ENCODE measurements around the gene CTXN1.
"Not testable (repeated sequence)": the region's sequence is repeated elsewhere in the genome, so short reads cannot be mapped to it uniquely, and the experiment has no call there.

Gene CTXN1

GRCh38 chr19:7926021-7926726 lies at the start of gene CTXN1:
Gene CTXN1 (minus strand): TSS chr19:7926135. CDS start chr19:7925538, 597 bp downstream.
- DNase-seq (ENCODE audit: low read depth in 2 of 2), result peak; percentile 47 to 61

GRCh38 chr19:7975037-7975436 lies 49.1 kb upstream of the CTXN1 start:
- no peak for DNase-seq (ENCODE audit: low read depth in 2 of 2)

- DNase-seq (ENCODE audit: low read depth in 2 of 2), result no peak
These were observed 47.9 kb upstream of the CTXN1 start for GRCh38 chr19:7973883-7974282.

GRCh38 chr19:7971553-7972520 lies 45.9 kb upstream of the CTXN1 start:
- no peak for DNase-seq (ENCODE audit: low read depth in 2 of 2)

- no peak for DNase-seq (ENCODE audit: low read depth in 2 of 2)
These were observed 44.9 kb upstream of the CTXN1 start for GRCh38 chr19:7970716-7971448.

- DNase-seq (ENCODE audit: low read depth in 2 of 2), result no peak
These were observed 43.6 kb upstream of the CTXN1 start for GRCh38 chr19:7969555-7969939.

- DNase-seq (ENCODE audit: low read depth in 2 of 2), result no peak
These were observed 43.0 kb upstream of the CTXN1 start for GRCh38 chr19:7968796-7969554.

- no peak for DNase-seq (ENCODE audit: low read depth in 2 of 2)
These were observed 42.3 kb upstream of the CTXN1 start for GRCh38 chr19:7968008-7968795.

- DNase-seq (ENCODE audit: low read depth in 2 of 2), result no peak
These were observed 40.2 kb upstream of the CTXN1 start for GRCh38 chr19:7965921-7966665.

- DNase-seq (ENCODE audit: low read depth in 2 of 2), result no peak
These were observed 39.4 kb upstream of the CTXN1 start for GRCh38 chr19:7965259-7965841.

- DNase-seq (ENCODE audit: low read depth in 2 of 2), result no peak
These were observed 37.6 kb upstream of the CTXN1 start for GRCh38 chr19:7963566-7963965.

GRCh38 chr19:7962644-7963268 lies 36.8 kb upstream of the CTXN1 start:
- DNase-seq (ENCODE audit: low read depth in 2 of 2), result no peak

GRCh38 chr19:7961920-7962626 lies 36.1 kb upstream of the CTXN1 start:
- no peak for DNase-seq (ENCODE audit: low read depth in 2 of 2)

- not testable (repeated sequence) for DNase-seq (ENCODE audit: low read depth in 2 of 2)
These were observed 35.1 kb upstream of the CTXN1 start for GRCh38 chr19:7961082-7961481.

- DNase-seq (ENCODE audit: low read depth in 2 of 2), result no peak
These were observed 33.3 kb upstream of the CTXN1 start for GRCh38 chr19:7959211-7959610.

- DNase-seq (ENCODE audit: low read depth in 2 of 2), result no peak
These were observed 29.8 kb upstream of the CTXN1 start for GRCh38 chr19:7955696-7956095.

- no peak for DNase-seq (ENCODE audit: low read depth in 2 of 2)
These were observed 27.6 kb upstream of the CTXN1 start for GRCh38 chr19:7953576-7953975.

- DNase-seq (ENCODE audit: low read depth in 2 of 2), result no peak
These were observed 27.1 kb upstream of the CTXN1 start for GRCh38 chr19:7953060-7953459.
